ENCODE measurements around the gene DAB2IP.
"Not testable (repeated sequence)": the region's sequence is repeated elsewhere in the genome, so short reads cannot be mapped to it uniquely, and the experiment has no call there.

DAB2IP gene

GRCh38 chr9:121783111-121783510 is 131.7 kb downstream of the DAB2IP start:
- WGBS (ENCODE audit: insufficient coverage, insufficient read length): no CpG with 5 or more reads among the region's 2 CpGs
- Histone ChIP-seq H3K9me3 (ENCODE audit: control insufficient read depth, insufficient read depth, low read length) (no peaks in the 10 kb centered on the region), H3K4me1 (ENCODE audit: control insufficient read depth, insufficient read depth, low read length) (peaks cover 13% of the 10 kb centered on the region), H3K4me3 (ENCODE audit: low read length) (no peak overlapping the region), H3K27me3 (ENCODE audit: control insufficient read depth, insufficient read depth, low read length) (no peaks in the 10 kb centered on the region), H3K27ac (ENCODE audit: low read length) (no peak overlapping the region), H3K36me3 (ENCODE audit: control insufficient read depth, insufficient read depth, low read length) (peaks cover 8% of the 10 kb centered on the region; the same call in 1 of the 2 replicates)
- DNase-seq (ENCODE audit: low read depth, low spot score): no peak

GRCh38 chr9:121783521-121784507 is 132.4 kb downstream of the DAB2IP start:
- H3K4me3 ChIP-seq (ENCODE audit: low read length): no peak overlapping the region
- peaks cover 8% of the 10 kb centered on the region; the same call in 1 of the 2 replicates for H3K36me3 ChIP-seq (ENCODE audit: control insufficient read depth, insufficient read depth, low read length)
- DNase-seq (ENCODE audit: low read depth, low spot score): no peak
- no CpG with 5 or more reads among the region's 26 CpGs for WGBS (ENCODE audit: insufficient coverage, insufficient read length)
- H3K9me3 ChIP-seq (ENCODE audit: control insufficient read depth, insufficient read depth, low read length): no peaks in the 10 kb centered on the region
- no peaks in the 10 kb centered on the region for H3K27me3 ChIP-seq (ENCODE audit: control insufficient read depth, insufficient read depth, low read length)
- peaks cover 15% of the 10 kb centered on the region for H3K4me1 ChIP-seq (ENCODE audit: control insufficient read depth, insufficient read depth, low read length)
- H3K27ac ChIP-seq (ENCODE audit: low read length): no peak overlapping the region

DNA sequence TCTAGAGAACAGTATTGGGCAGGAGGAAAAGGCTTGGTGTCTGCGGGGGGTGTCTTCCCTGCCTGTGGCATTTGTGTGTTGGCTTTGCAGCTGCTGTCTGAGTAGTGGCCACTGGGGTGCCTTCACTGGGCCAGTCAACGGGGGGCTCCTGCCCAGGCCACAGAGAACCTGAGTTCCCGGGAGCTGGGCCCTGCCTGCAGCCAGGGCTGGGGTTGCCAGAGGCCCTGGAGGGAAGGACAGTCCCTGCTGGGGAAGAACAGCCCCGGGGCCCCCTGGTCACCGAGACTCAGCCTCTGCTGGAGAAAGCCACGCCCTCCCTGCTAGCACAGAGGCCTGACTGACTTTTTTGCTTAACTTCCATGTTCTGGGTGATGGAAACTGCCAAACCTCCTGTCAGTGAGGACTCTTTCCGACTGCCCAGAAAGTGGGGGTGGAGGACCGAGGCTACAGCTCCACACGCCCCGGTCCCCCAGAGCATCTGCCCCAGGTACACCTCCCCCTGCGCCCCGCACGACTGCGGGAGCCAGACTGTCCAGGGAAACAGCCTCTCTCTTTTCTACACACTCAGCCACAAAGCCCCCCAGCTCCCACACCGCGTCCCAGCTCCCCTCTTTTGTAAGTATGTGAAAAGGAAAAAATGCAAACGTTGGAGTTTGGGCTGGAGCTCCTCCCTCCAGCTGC is 133.4 kb downstream of the DAB2IP start:
- Histone ChIP-seq H3K36me3 (ENCODE audit: control insufficient read depth, insufficient read depth, low read length) (peaks cover 8% of the 10 kb centered on the region; the same call in 1 of the 2 replicates), H3K4me1 (ENCODE audit: control insufficient read depth, insufficient read depth, low read length) (peaks cover 16% of the 10 kb centered on the region), H3K27ac (ENCODE audit: low read length) (no peak overlapping the region), H3K9me3 (ENCODE audit: control insufficient read depth, insufficient read depth, low read length) (no peaks in the 10 kb centered on the region), H3K4me3 (ENCODE audit: low read length) (no peak overlapping the region), H3K27me3 (ENCODE audit: control insufficient read depth, insufficient read depth, low read length) (no peaks in the 10 kb centered on the region)
- WGBS (ENCODE audit: insufficient coverage, insufficient read length): no CpG with 5 or more reads among the region's 17 CpGs
- DNase-seq (ENCODE audit: low read depth, low spot score): no peak

DNA sequence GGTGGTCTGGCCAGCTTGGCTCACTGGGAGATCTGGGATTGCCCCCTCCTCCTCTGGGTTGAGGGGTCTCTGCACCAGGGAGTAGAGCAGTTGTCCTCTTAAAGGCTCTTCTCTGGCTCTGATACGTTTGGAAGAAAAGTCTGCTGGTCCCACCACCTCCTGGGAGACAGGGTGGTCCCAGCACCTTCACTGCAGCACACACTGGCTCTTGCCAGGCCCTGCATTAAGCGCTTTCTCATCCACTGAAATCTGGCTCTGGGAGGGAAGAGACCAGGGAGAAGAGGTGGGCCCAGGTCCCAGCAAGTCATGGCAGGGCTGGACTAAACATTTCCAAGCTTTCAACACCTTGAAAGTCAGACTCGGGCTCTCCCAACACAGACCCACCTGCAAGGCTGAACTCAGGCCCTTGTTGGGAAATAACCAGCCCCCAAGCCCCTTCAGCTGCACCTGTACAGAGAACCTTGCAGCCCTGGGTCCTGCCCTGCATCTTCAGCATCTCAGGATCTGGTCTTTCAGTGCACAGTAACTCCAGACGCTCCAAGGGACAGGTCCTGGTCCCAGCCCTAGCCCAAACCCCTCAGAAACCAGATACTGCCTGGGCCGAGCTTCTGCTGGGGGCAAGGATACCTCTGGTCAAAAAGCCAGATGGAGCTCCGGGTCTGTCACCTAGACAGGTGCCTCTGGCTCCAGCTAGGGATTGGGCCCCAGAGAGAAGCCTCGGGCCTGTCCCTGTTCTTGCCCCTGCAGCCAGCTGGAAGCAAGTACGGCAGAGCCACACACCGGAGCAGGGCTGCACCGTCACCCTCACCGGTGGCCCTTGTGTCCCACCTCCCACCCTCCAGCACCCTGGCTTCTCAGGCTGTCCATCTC is 134.5 kb downstream of the DAB2IP start:
- peaks cover 16% of the 10 kb centered on the region for H3K4me1 ChIP-seq (ENCODE audit: control insufficient read depth, insufficient read depth, low read length)
- peaks cover 8% of the 10 kb centered on the region; the same call in 1 of the 2 replicates for H3K36me3 ChIP-seq (ENCODE audit: control insufficient read depth, insufficient read depth, low read length)
- H3K9me3 ChIP-seq (ENCODE audit: control insufficient read depth, insufficient read depth, low read length): no peaks in the 10 kb centered on the region
- H3K4me3 ChIP-seq (ENCODE audit: low read length): no peak overlapping the region
- no peak for DNase-seq (ENCODE audit: low read depth, low spot score)
- H3K27me3 ChIP-seq (ENCODE audit: control insufficient read depth, insufficient read depth, low read length): no peaks in the 10 kb centered on the region
- no CpG with 5 or more reads among the region's 11 CpGs for WGBS (ENCODE audit: insufficient coverage, insufficient read length)
- no peak overlapping the region for H3K27ac ChIP-seq (ENCODE audit: low read length)

DNA sequence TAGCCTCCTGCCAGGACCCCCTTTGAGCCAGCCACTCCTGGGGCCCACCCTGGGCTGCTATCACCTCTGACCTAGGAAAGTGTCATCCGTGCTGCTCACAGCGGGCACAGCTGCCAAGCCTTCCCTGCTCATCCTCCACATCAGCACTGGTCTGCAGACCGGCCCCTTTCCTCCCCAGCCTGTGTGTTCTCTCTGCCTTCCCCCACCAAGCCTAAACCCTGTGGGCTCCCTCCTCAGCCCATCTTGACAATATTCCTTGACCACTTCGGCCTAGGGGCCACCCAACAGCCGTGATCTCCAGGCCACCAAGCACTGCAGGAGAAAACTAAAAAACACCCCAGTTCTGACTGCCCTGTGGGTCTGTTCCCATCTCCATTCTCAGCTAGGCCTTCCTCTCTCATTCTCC is 135.1 kb downstream of the DAB2IP start:
- Histone ChIP-seq H3K27me3 (ENCODE audit: control insufficient read depth, insufficient read depth, low read length) (no peaks in the 10 kb centered on the region), H3K4me3 (ENCODE audit: low read length) (no peak overlapping the region), H3K9me3 (ENCODE audit: control insufficient read depth, insufficient read depth, low read length) (no peaks in the 10 kb centered on the region), H3K27ac (ENCODE audit: low read length) (no peak overlapping the region), H3K4me1 (ENCODE audit: control insufficient read depth, insufficient read depth, low read length) (peaks cover 16% of the 10 kb centered on the region), H3K36me3 (ENCODE audit: control insufficient read depth, insufficient read depth, low read length) (peaks cover 7% of the 10 kb centered on the region; the same call in 1 of the 2 replicates)
- DNase-seq (ENCODE audit: low read depth, low spot score): no peak
- no CpG with 5 or more reads among the region's 5 CpGs for WGBS (ENCODE audit: insufficient coverage, insufficient read length)

- Histone ChIP-seq H3K27ac (ENCODE audit: low read length) (no peak overlapping the region), H3K27me3 (ENCODE audit: control insufficient read depth, insufficient read depth, low read length) (no peaks in the 10 kb centered on the region), H3K4me3 (ENCODE audit: low read length) (no peak overlapping the region), H3K36me3 (ENCODE audit: control insufficient read depth, insufficient read depth, low read length) (0 out of 2 replicates have a peak, but pooled peaks cover 3% of the 10 kb centered on the region), H3K9me3 (ENCODE audit: control insufficient read depth, insufficient read depth, low read length) (no peaks in the 10 kb centered on the region), H3K4me1 (ENCODE audit: control insufficient read depth, insufficient read depth, low read length) (peaks cover 16% of the 10 kb centered on the region)
- no CpG with 5 or more reads among the region's 8 CpGs for WGBS (ENCODE audit: insufficient coverage, insufficient read length)
- DNase-seq (ENCODE audit: low read depth, low spot score): no peak
These were observed 135.6 kb downstream of the DAB2IP start for GRCh38 chr9:121786998-121787422.

DNA sequence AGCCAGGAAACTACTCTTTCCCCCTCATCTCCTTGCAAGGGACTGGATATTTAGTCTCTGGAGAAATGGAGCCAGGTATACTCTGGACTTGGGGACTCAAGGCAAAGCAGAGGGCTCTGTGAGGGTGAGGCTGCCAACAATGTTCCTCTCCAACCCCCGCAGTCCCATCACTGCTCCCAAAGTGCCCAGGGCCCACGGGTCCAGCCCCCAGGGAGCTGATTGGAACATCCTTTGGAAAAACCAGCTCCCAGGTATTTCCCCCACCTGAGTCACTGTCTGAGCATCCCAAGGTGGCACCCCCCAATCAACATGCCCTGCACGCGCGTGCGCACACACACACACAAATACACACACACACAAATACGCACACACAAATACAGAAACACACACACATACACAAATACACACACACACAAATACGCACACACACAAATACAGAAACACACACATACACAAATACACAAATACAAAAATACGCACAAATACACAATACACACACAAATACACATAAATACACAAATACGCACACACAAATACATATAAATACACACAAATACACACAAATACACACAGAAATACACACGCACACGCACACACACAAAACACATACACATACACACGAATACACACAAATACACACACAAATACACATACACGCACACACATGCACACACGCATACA is 137.4 kb downstream of the DAB2IP start:
- no peaks in the 10 kb centered on the region for H3K36me3 ChIP-seq (ENCODE audit: control insufficient read depth, insufficient read depth, low read length)
- DNase-seq (ENCODE audit: low read depth, low spot score): no peak
- WGBS (ENCODE audit: insufficient coverage, insufficient read length): 100% methylated on average over 7 of the region's 15 CpGs
- H3K4me1 ChIP-seq (ENCODE audit: control insufficient read depth, insufficient read depth, low read length): peaks cover 9% of the 10 kb centered on the region
- no peak overlapping the region for H3K27ac ChIP-seq (ENCODE audit: low read length)
- H3K27me3 ChIP-seq (ENCODE audit: control insufficient read depth, insufficient read depth, low read length): no peaks in the 10 kb centered on the region
- H3K4me3 ChIP-seq (ENCODE audit: low read length): no peak overlapping the region
- no peaks in the 10 kb centered on the region for H3K9me3 ChIP-seq (ENCODE audit: control insufficient read depth, insufficient read depth, low read length)

- no peak for DNase-seq (ENCODE audit: low read depth, low spot score)
- Histone ChIP-seq H3K4me3 (ENCODE audit: low read length) (no peak overlapping the region), H3K27ac (ENCODE audit: low read length) (no peak overlapping the region), H3K4me1 (ENCODE audit: control insufficient read depth, insufficient read depth, low read length) (peaks cover 2% of the 10 kb centered on the region; the same call in 1 of the 2 replicates), H3K9me3 (ENCODE audit: control insufficient read depth, insufficient read depth, low read length) (no peaks in the 10 kb centered on the region), H3K36me3 (ENCODE audit: control insufficient read depth, insufficient read depth, low read length) (no peaks in the 10 kb centered on the region), H3K27me3 (ENCODE audit: control insufficient read depth, insufficient read depth, low read length) (no peaks in the 10 kb centered on the region)
- WGBS (ENCODE audit: insufficient coverage, insufficient read length): no CpG with 5 or more reads among the region's 14 CpGs
These were observed 139.4 kb downstream of the DAB2IP start for GRCh38 chr9:121790841-121791240.

- not testable (repeated sequence) for H3K4me1 ChIP-seq (ENCODE audit: control insufficient read depth, insufficient read depth, low read length); H3K9me3 ChIP-seq (ENCODE audit: control insufficient read depth, insufficient read depth, low read length); H3K36me3 ChIP-seq (ENCODE audit: control insufficient read depth, insufficient read depth, low read length); H3K27me3 ChIP-seq (ENCODE audit: control insufficient read depth, insufficient read depth, low read length); H3K4me3 ChIP-seq (ENCODE audit: low read length); H3K27ac ChIP-seq (ENCODE audit: low read length); DNase-seq (ENCODE audit: low read depth, low spot score)
- WGBS (ENCODE audit: insufficient coverage, insufficient read length): no CpG with 5 or more reads among the region's 10 CpGs
These were observed 141.0 kb downstream of the DAB2IP start for GRCh38 chr9:121792476-121792875.
